ENCODE results near the gene ODF2. TPM values are rescaled to one million over a fixed set of nuclear protein-coding genes. Genes with fewer than 3 reads are reported as not detected.
A peak's percentile ranks its signal among the peaks of the same experiment; 100 is the strongest.

Gene ODF2
- total RNA-seq, 4 donors from 2014 or later, result 14.4 to 37.3 (median 25.9) TPM

DNA sequence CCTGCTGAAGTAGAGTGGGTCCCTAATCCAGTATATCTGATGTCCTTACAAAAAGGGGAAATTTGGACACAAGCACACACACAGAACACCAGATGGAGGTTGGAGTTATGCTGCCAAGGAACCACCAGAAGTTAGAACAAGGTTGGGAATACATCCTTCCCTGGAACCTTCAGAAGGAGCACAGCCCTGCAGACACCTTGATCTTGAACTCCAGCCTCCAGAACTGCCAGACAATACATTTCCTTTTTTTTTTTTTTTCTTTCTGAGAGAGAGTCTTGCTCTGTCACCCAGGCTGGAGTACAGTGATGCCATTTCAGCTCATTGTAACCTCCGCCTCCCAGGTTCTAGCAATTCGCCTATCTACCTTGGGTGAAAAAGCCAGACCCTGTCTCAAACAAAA is 7.1 kb upstream of the ODF2 start:
- no peak overlapping the region for H3K27ac ChIP-seq
- H3K4me1 ChIP-seq, result no peaks in the 10 kb centered on the region
- no peaks in the 10 kb centered on the region for H3K27me3 ChIP-seq
- no peaks in the 10 kb centered on the region for H3K9me3 ChIP-seq
- DNase-seq, result no peak
- no peak overlapping the region for H3K4me3 ChIP-seq
- TF ChIP-seq, protein P1, sequence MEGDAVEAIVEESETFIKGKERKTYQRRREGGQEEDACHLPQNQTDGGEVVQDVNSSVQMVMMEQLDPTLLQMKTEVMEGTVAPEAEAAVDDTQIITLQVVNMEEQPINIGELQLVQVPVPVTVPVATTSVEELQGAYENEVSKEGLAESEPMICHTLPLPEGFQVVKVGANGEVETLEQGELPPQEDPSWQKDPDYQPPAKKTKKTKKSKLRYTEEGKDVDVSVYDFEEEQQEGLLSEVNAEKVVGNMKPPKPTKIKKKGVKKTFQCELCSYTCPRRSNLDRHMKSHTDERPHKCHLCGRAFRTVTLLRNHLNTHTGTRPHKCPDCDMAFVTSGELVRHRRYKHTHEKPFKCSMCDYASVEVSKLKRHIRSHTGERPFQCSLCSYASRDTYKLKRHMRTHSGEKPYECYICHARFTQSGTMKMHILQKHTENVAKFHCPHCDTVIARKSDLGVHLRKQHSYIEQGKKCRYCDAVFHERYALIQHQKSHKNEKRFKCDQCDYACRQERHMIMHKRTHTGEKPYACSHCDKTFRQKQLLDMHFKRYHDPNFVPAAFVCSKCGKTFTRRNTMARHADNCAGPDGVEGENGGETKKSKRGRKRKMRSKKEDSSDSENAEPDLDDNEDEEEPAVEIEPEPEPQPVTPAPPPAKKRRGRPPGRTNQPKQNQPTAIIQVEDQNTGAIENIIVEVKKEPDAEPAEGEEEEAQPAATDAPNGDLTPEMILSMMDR (IDR thresholded peaks at IDR 0.05), result no peak
- no peak for TF ChIP-seq POLR2A (IDR thresholded peaks at IDR 0.05)
- no peaks in the 10 kb centered on the region for H3K36me3 ChIP-seq
- intact Hi-C loops (cut with DNase I; ENCODE audit: low total_unique reads), result no loop called here

DNA sequence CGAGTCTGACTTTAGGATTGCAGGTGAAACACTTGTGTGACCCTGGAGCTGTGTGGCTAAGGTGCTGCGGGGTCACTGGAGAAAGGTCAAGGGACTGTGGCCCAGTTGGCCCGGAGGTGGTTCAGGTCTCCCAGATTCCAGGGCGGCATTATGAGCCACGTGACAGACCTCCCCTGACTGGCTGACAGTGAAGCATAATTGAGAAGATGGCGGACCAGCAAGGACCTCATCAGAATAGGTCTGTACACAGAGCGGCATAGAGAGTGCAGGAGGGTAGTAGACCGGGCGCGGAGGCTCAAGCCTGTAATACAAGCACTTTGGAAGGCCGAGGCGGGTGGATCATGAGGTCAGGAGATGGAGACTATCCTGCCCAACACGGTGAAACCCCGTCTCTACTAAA is 815 bp upstream of the ODF2 start:
- intact Hi-C loops (cut with DNase I; ENCODE audit: low total_unique reads), result no loop called here
- H3K4me1 ChIP-seq, result no peaks in the 10 kb centered on the region
- no peaks in the 10 kb centered on the region for H3K9me3 ChIP-seq
- no peak overlapping the region for H3K27ac ChIP-seq
- no peak overlapping the region for H3K4me3 ChIP-seq
- H3K27me3 ChIP-seq, result no peaks in the 10 kb centered on the region
- DNase-seq, result no peak
- TF ChIP-seq POLR2A (IDR thresholded peaks at IDR 0.05), result no peak
- TF ChIP-seq, protein P1 (IDR thresholded peaks at IDR 0.05), result no peak
- no peaks in the 10 kb centered on the region for H3K36me3 ChIP-seq

DNA sequence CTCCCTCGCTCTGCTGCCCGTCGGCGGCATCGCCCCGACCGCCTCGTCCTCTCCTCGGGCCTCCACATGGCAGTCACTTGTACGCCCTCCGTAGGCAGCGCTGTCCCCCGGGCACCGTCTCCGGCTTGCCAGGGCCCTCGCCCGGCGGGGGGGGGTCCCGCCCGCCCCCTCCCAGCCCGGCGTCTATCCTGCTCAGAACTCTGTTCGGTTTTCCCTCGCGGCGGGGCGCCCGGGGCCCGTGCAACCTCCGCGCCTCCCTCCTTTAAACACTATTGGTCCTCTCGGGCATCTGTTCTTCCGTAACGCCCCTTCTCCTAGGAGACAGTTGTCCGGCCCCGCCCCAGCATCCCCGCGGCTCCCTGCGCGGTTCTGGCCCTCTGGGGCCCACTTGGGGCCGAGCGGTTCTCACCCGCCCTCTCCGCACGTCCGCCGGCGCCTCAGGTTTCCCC is 831 bp downstream of the ODF2 start:
- TF ChIP-seq POLR2A (IDR thresholded peaks at IDR 0.05), result no peak
- TF ChIP-seq, protein P1 (IDR thresholded peaks at IDR 0.05), result no peak
- no peaks in the 10 kb centered on the region for H3K36me3 ChIP-seq
- H3K4me3 ChIP-seq, result peak overlapping the region; percentile 76 to 78
- intact Hi-C loops (cut with DNase I; ENCODE audit: low total_unique reads), result no loop called here
- H3K9me3 ChIP-seq, result no peaks in the 10 kb centered on the region
- peak overlapping the region; percentile 36 to 86 for H3K27ac ChIP-seq
- peak; percentile 57 to 73 for DNase-seq
- H3K27me3 ChIP-seq, result no peaks in the 10 kb centered on the region
- no peaks in the 10 kb centered on the region for H3K4me1 ChIP-seq

DNA sequence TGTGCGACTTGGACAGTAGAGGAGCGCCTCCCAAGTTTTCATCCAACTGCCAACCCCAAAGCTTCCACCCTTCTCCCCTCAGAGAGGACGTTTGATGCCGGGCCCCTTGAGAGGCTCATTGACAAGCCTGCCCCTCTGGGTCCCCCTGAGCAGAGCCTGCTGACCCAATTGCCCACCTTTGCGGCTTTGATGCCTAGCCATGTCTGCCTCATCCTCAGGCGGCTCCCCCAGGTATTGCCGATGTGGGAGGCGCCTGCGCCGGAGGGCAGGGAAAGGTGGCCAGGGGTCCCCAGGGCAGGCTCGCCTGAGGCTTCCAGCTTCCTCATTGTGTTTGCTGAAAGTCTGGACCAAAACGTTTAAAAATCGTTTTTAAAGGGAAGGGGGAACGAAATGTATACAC is 1.4 kb downstream of the ODF2 start:
- DNase-seq, result no peak
- Histone ChIP-seq H3K27ac (no peak overlapping the region), H3K4me1 (no peaks in the 10 kb centered on the region), H3K27me3 (no peaks in the 10 kb centered on the region), H3K36me3 (no peaks in the 10 kb centered on the region), H3K4me3 (peak overlapping the region; percentile 76 to 78), H3K9me3 (no peaks in the 10 kb centered on the region)
- intact Hi-C loops (cut with DNase I; ENCODE audit: low total_unique reads), result no loop called here
- TF ChIP-seq, protein P1 (IDR thresholded peaks at IDR 0.05), result no peak
- no peak for TF ChIP-seq POLR2A (IDR thresholded peaks at IDR 0.05)

DNA sequence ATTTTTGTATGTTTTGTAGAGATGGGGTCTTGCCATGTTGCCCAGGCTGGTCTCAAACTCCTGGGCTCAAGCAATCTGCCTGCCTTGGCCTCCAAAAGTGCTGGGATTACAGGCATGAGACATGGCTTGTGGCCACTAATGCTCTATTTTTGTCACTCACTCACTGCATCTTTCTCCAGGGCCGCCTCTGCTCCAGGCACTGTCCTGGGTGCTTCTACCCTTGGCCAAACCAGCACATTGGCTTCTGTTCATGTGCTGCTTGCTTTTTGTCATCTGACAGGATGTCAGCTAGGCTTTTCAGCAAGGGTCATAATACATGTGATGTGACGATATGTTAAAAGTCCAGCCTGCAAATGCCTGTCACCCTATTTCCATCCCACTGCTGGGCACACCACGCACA is 3.2 kb downstream of the ODF2 start:
- no peaks in the 10 kb centered on the region for H3K36me3 ChIP-seq
- intact Hi-C loops (cut with DNase I; ENCODE audit: low total_unique reads), result no loop called here
- no peaks in the 10 kb centered on the region for H3K9me3 ChIP-seq
- no peak overlapping the region for H3K27ac ChIP-seq
- DNase-seq, result no peak
- H3K4me1 ChIP-seq, result no peaks in the 10 kb centered on the region
- TF ChIP-seq, protein P1 (IDR thresholded peaks at IDR 0.05), result no peak
- no peak for TF ChIP-seq POLR2A (IDR thresholded peaks at IDR 0.05)
- H3K27me3 ChIP-seq, result no peaks in the 10 kb centered on the region
- no peak overlapping the region for H3K4me3 ChIP-seq
